Stomach (tissue), 4 donors: ENCODE results near the gene RPS6KB2.

Experiments used
- CTCF ChIP-seq, 7 experiments: fragments of 450-650 bp in 4 of 7; fragments of 200-600 bp in 3 of 7; sonication (generic) in 3 of 7; IDR thresholded peaks; one replicate each; pipeline ENCODE4 v1.5.1; 2016 to 2019; ENCODE audit warnings: antibody characterized with exemption in 7 of 7, control low read depth in 2 of 7, mild to moderate bottlenecking in 1 of 7
- POLR2A ChIP-seq, 4 donors: fragments of 450-650 bp; IDR thresholded peaks; one replicate each; pipeline ENCODE4 v1.6.1; 2016; ENCODE audit warnings: antibody characterized with exemption in 4 of 4, control low read depth in 2 of 4, mild to moderate bottlenecking in 1 of 4, moderate library complexity in 1 of 4

- TF ChIP-seq CTCF (IDR thresholded peaks at IDR 0.05) = no peak
- no peak for TF ChIP-seq POLR2A (IDR thresholded peaks at IDR 0.05)
These were observed 34.9 kb downstream of the RPS6KB2 start for GRCh38 chr11:67463186-67463585.
